K562 (cell line): Measurements from ENCODE around the gene NUDT12. TPM values are rescaled to one million over a fixed set of nuclear protein-coding genes. Genes with fewer than 3 reads are reported as not detected.

Experiments used
- ARID3A ChIP-seq: IDR thresholded peaks from 2 replicates; pipeline ENCODE4 v1.6.1; 2012; ENCODE audit warnings: low read depth, low read length, improper control_type of control experiment, borderline replicate concordance
- ARNT ChIP-seq, 2 experiments: fragments of 450-650 bp; IDR thresholded peaks; 2 replicates each; pipeline ENCODE4 v1.6.1; 2016; ENCODE audit warnings: mild to moderate bottlenecking in 1 of 2
- ATF1 ChIP-seq, 2 experiments: fragments of 450-650 bp in 1 of 2; IDR thresholded peaks; 2 replicates each; pipeline ENCODE4 v1.6.1; 2016; ENCODE audit warnings: missing compliant biosample characterization in 1 of 2, missing genetic modification characterization in 1 of 2
- CREB1 ChIP-seq, 2 experiments: sonication (generic) in 1 of 2; formaldehyde crosslinking in 1 of 2; IDR thresholded peaks; 2 replicates each; pipeline versions ENCODE4 v1.6.1 to v1.8.0; 2012 to 2022; ENCODE audit warnings: inconsistent platforms in 1 of 2, mild to moderate bottlenecking in 1 of 2, missing genetic modification reagents in 1 of 2, moderate library complexity in 1 of 2
- CREM ChIP-seq: IDR thresholded peaks from 2 replicates; pipeline ENCODE4 v1.6.1; 2014; ENCODE audit warnings: antibody characterized with exemption, low read depth
- EGR1 ChIP-seq: fragments of 450-650 bp; conservative IDR thresholded peaks from 2 replicates; pipeline ENCODE4 v1.6.1; 2017; ENCODE audit warnings: mild to moderate bottlenecking
- EP300 ChIP-seq: IDR thresholded peaks from 2 replicates; pipeline ENCODE4 v1.6.1; 2012; ENCODE audit warnings: low read length, improper control_type of control experiment
- HDAC6 ChIP-seq: IDR thresholded peaks from 2 replicates; pipeline ENCODE4 v1.6.1; 2012; ENCODE audit warnings: low read depth, mild to moderate bottlenecking, control low read depth, inconsistent platforms, low read length, moderate library complexity
- JUND ChIP-seq, 2 experiments: IDR thresholded peaks; 2 replicates in 1 of 2; 3 replicates in 1 of 2; pipeline ENCODE4 v1.6.1; 2011; ENCODE audit warnings: borderline replicate concordance in 2 of 2, low read depth in 2 of 2, low read length in 2 of 2, improper control_type of control experiment in 1 of 2, missing biosample characterization in 1 of 2, missing genetic modification characterization in 1 of 2, missing genetic modification reagents in 1 of 2
- KHSRP ChIP-seq: fragments of 450-650 bp; IDR thresholded peaks from 2 replicates; pipeline ENCODE4 v1.6.1; 2017
- KLF16 ChIP-seq: IDR thresholded peaks from 2 replicates; pipeline ENCODE4 v1.6.1; 2016; ENCODE audit warnings: antibody characterized with exemption
- LEF1 ChIP-seq: fragments of 450-650 bp; IDR thresholded peaks from 2 replicates; pipeline ENCODE4 v1.6.1; 2016; ENCODE audit warnings: mild to moderate bottlenecking
- MBD2 ChIP-seq: sonication (generic); IDR thresholded peaks from 2 replicates; pipeline ENCODE4 v1.6.1; 2016; ENCODE audit warnings: low read depth, borderline replicate concordance
- NELFE ChIP-seq: IDR thresholded peaks from 2 replicates; pipeline ENCODE4 v1.6.1; 2011; ENCODE audit warnings: mild to moderate bottlenecking; ENCODE audit not compliant: insufficient read depth, insufficient read length
- NR2C1 ChIP-seq, 2 experiments: fragments of 450-650 bp; IDR thresholded peaks; 2 replicates each; pipeline ENCODE4 v1.6.1; 2017; ENCODE audit warnings: mild to moderate bottlenecking in 2 of 2, antibody characterized with exemption in 1 of 2, inconsistent platforms in 1 of 2, missing compliant biosample characterization in 1 of 2, missing genetic modification characterization in 1 of 2
- PHB2 ChIP-seq: fragments of 450-650 bp; IDR thresholded peaks from 2 replicates; pipeline ENCODE4 v1.6.1; 2017; ENCODE audit warnings: low read depth
- PML ChIP-seq: IDR thresholded peaks from 2 replicates; pipeline ENCODE4 v1.6.1; 2012; ENCODE audit warnings: low read length, inconsistent platforms
- RFX5 ChIP-seq: IDR thresholded peaks from 2 replicates; pipeline ENCODE4 v1.6.1; 2011; ENCODE audit warnings: low read depth, mild to moderate bottlenecking, improper control_type of control experiment, low read length
- SOX6 ChIP-seq: fragments of 450-650 bp; IDR thresholded peaks from 2 replicates; pipeline ENCODE4 v1.6.1; 2014; ENCODE audit warnings: mild to moderate bottlenecking
- STAT5B ChIP-seq: fragments of 250-450 bp; sonication (Bioruptor Pico); IDR thresholded peaks from 2 replicates; pipeline ENCODE4 v1.8.0; 2021; ENCODE audit warnings: mild to moderate bottlenecking, inconsistent platforms
- TAL1 ChIP-seq: fragments of 450-650 bp; IDR thresholded peaks from 2 replicates; pipeline ENCODE4 v1.6.1; 2016; ENCODE audit warnings: mild to moderate bottlenecking
- TBP ChIP-seq: optimal IDR thresholded peaks from 2 replicates; pipeline ENCODE3; 2011; ENCODE audit warnings: low read depth, low read length, improper control_type of control experiment
- TEAD4 ChIP-seq, 2 experiments: sonication (generic) in 1 of 2; formaldehyde crosslinking in 1 of 2; IDR thresholded peaks; 2 replicates each; pipeline versions ENCODE4 v1.6.1 to v1.8.0; 2012 to 2022; ENCODE audit warnings: borderline replicate concordance in 1 of 2, inconsistent platforms in 1 of 2, low read length in 1 of 2, mild to moderate bottlenecking in 1 of 2, missing genetic modification reagents in 1 of 2
- ZNF57 ChIP-seq: fragments of 450-650 bp; formaldehyde crosslinking; IDR thresholded peaks from 2 replicates; pipeline ENCODE4 v1.4.0; 2020; ENCODE audit warnings: mild to moderate bottlenecking, moderate library complexity
- ZSCAN29 ChIP-seq: fragments of 450-650 bp; IDR thresholded peaks from 2 replicates; pipeline ENCODE4 v1.6.1; 2017
- polyA plus RNA-seq, 8 experiments: library from polyadenylated mRNA; depleted of rRNA in 4 of 8; stranded (reverse) in 5 of 8; unstranded in 3 of 8; fragments of >200 nt; fragmentation: Nextera tagmentation in 2 of 8; fragmentation: Illumina TruSeq in 1 of 8; extraction: Ambion mirVana in 2 of 8; extraction: Trizol in 1 of 8; gene quantifications; 2 replicates each; pipeline versions ENCODE4 v1.2.1 to v1.2.3, GENCODE V29; 2011 to 2014; ENCODE audit warnings: inconsistent platforms in 1 of 8, missing spikeins in 1 of 8
- total RNA-seq, 7 experiments: library from RNA; depleted of rRNA in 6 of 7; stranded (reverse); fragments of >200 nt in 6 of 7; fragmentation: Illumina TruSeq in 2 of 7; extraction: Trizol in 2 of 7; gene quantifications; 2 replicates each; pipeline versions ENCODE4 v1.2.1 to v1.2.3, GENCODE V29; 2011 to 2021; ENCODE audit warnings: low replicate concordance in 1 of 7
- TF ChIP-seq, protein P1 (sequence below), 2 experiments: IDR thresholded peaks; 2 replicates each; pipeline ENCODE4 v1.6.1; 2011; ENCODE audit warnings: borderline replicate concordance in 1 of 2, control low read depth in 1 of 2, low read depth in 1 of 2, low read length in 1 of 2, mild to moderate bottlenecking in 1 of 2, mixed read lengths in 1 of 2, moderate library complexity in 1 of 2; ENCODE audit not compliant: insufficient read depth in 1 of 2, insufficient read length in 1 of 2, poor library complexity in 1 of 2, severe bottlenecking in 1 of 2; ENCODE audit errors: extremely low read depth in 1 of 2
- TF ChIP-seq, protein P2 (sequence below): fragments of 250-450 bp; sonication (Bioruptor Pico); IDR thresholded peaks from 2 replicates; pipeline ENCODE4 v1.5.0; 2021

The NUDT12 gene
- total and polyA plus RNA-seq, 9 of the 15 experiments (the other 6 are each of a cell fraction or from before 2014, with no cell fraction given) = 10.9 to 27.2 (median 18.5) TPM

GRCh38 chr5:103605277-103605676, 42.7 kb upstream of the NUDT12 start (continued):
- TF ChIP-seq PHB2 (peak; percentile 41), SOX6 (0 out of 2 replicates have a peak, but pooled peaks have one; percentile 22), MBD2 (0 out of 2 replicates have a peak, but pooled peaks have one; percentile 32), HDAC6 (no peak), CREM (0 out of 2 replicates have a peak, but pooled peaks have one; percentile 24), ZNF57 (CRISPR knock-in tag) (no peak), JUND (IDR thresholded peaks at IDR 0.05; ENCODE audit: borderline replicate concordance, low read depth, low read length) (no peak; the same call in 1 of the 2 replicates), JUND (tag; IDR thresholded peaks at IDR 0.05; ENCODE audit: borderline replicate concordance, low read depth, low read length) (peak; percentile 16; the same call in 1 of the 3 replicates), STAT5B (no peak), KLF16 (peak; percentile 64; the same call in 1 of the 2 replicates), TAL1 (peak; percentile 87), EGR1 (0 out of 2 replicates have a peak, but pooled peaks have one; percentile 14), PML (peak; percentile 67; the same call in 1 of the 2 replicates), ATF1 (CRISPR knock-in tag; IDR thresholded peaks at IDR 0.05) (no peak), ATF1 (tag; IDR thresholded peaks at IDR 0.05) (0 out of 2 replicates have a peak, but pooled peaks have one; percentile 19), TBP (peak; percentile 14), TEAD4 (IDR thresholded peaks at IDR 0.05; ENCODE audit: low read length) (peak; percentile 92), TEAD4 (CRISPR knock-in tag; IDR thresholded peaks at IDR 0.05; ENCODE audit: borderline replicate concordance) (no peak), NELFE (no peak), NR2C1 (IDR thresholded peaks at IDR 0.05) (no peak), NR2C1 (tag; IDR thresholded peaks at IDR 0.05) (peak; percentile 50; the same call in 1 of the 2 replicates), EP300 (peak; percentile 90; the same call in 1 of the 2 replicates), LEF1 (peak; percentile 75; the same call in 1 of the 2 replicates), KHSRP (no peak), ZSCAN29 (0 out of 2 replicates have a peak, but pooled peaks have one; percentile 53), CREB1 (IDR thresholded peaks at IDR 0.05) (peak; percentile 41; the same call in 1 of the 2 replicates), CREB1 (CRISPR knock-in tag; IDR thresholded peaks at IDR 0.05) (no peak), ARID3A (0 out of 2 replicates have a peak, but pooled peaks have one; percentile 39), ARNT (IDR thresholded peaks at IDR 0.05) (no peak), RFX5 (no peak)
- TF ChIP-seq, protein P1, sequence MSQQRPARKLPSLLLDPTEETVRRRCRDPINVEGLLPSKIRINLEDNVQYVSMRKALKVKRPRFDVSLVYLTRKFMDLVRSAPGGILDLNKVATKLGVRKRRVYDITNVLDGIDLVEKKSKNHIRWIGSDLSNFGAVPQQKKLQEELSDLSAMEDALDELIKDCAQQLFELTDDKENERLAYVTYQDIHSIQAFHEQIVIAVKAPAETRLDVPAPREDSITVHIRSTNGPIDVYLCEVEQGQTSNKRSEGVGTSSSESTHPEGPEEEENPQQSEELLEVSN (IDR thresholded peaks at IDR 0.05; ENCODE audit: borderline replicate concordance in 1 of 2, extremely low read depth in 1 of 2, insufficient read depth in 1 of 2, insufficient read length in 1 of 2, low read depth in 1 of 2, low read length in 1 of 2, poor library complexity in 1 of 2, severe bottlenecking in 1 of 2) = no peak
- TF ChIP-seq, protein P2, sequence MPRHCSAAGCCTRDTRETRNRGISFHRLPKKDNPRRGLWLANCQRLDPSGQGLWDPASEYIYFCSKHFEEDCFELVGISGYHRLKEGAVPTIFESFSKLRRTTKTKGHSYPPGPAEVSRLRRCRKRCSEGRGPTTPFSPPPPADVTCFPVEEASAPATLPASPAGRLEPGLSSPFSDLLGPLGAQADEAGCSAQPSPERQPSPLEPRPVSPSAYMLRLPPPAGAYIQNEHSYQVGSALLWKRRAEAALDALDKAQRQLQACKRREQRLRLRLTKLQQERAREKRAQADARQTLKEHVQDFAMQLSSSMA (CRISPR knock-in tag) = no peak
